ENCODE results near the gene GNA14. TPM values are rescaled to one million over a fixed set of nuclear protein-coding genes. Genes with fewer than 3 reads are reported as not detected.
A peak's percentile ranks its signal among the peaks of the same experiment; 100 is the strongest.

GNA14 gene
- total and polyA plus RNA-seq, 2 donors (not counting 3 experiments of a cell fraction or from before 2014, with no cell fraction given): 2.1 to 3.3 TPM

DNA sequence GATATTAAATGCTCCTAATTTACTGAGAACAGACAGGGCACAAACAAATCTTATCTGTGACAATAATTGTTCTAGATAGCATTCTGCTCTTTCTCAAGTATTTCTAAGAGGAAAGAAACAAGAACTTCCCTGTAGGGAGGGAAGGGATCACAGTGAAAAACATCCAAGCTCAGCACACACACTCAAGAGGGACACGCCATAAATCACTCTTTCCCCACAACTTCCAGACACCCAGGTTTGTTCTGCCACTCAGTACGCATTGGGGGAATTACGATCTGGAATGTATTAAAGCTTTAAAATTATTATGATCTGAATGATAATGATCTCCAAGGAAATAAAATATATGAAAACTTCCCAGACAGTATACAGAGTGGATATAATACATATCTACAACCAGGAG lies 221.4 kb downstream of the GNA14 start:
- TF ChIP-seq POLR2AphosphoS5 (IDR thresholded peaks at IDR 0.05; ENCODE audit: insufficient read depth, low read depth, low read length): no peak
- TF ChIP-seq FOS (IDR thresholded peaks at IDR 0.05; ENCODE audit: borderline replicate concordance, insufficient read depth, low read length): no peak
- TF ChIP-seq EZH2 (IDR thresholded peaks at IDR 0.05; ENCODE audit: borderline replicate concordance, low read depth, low read length, severe bottlenecking): no peak
- TF ChIP-seq, protein P1, sequence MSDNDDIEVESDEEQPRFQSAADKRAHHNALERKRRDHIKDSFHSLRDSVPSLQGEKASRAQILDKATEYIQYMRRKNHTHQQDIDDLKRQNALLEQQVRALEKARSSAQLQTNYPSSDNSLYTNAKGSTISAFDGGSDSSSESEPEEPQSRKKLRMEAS (IDR thresholded peaks at IDR 0.05; ENCODE audit: insufficient read depth, insufficient read length): no peak
- TF ChIP-seq MYC (IDR thresholded peaks at IDR 0.05; ENCODE audit: low read depth, low read length): no peak
- no peaks in the 10 kb centered on the region for H3K27me3 ChIP-seq (ENCODE audit: control insufficient read depth in 2 of 2, insufficient read depth in 2 of 2, low read length in 2 of 2)
- no peaks in the 10 kb centered on the region for H3K9me1 ChIP-seq (replicated peaks; ENCODE audit: control insufficient read depth, extremely low read depth, insufficient read depth, low read length)
- intact Hi-C loops (cut with micrococcal nuclease): no loop called here
- no peak overlapping the region for H3K27ac ChIP-seq (ENCODE audit: insufficient read depth, low read depth, low read length)
- no peak overlapping the region for H3K9ac ChIP-seq (replicated peaks; ENCODE audit: extremely low read depth, insufficient read depth, low read length)
- POLR2A ChIA-PET: no interaction called here
- H3K4me2 ChIP-seq (ENCODE audit: insufficient read depth, low read length): no peak overlapping the region
- no peaks in the 10 kb centered on the region for H3K79me2 ChIP-seq (ENCODE audit: control insufficient read depth, insufficient read depth, low read length)
- peaks cover 0 to 2% of the 10 kb centered on the region in 2 experiments for H3K36me3 ChIP-seq (ENCODE audit: control insufficient read depth in 2 of 2, extremely low read depth in 1 of 2, insufficient read depth in 2 of 2, low read length in 2 of 2)
- no TSS peak for BruUV-seq (replicated peaks)
- H4K20me1 ChIP-seq (replicated peaks; ENCODE audit: control insufficient read depth, extremely low read depth, insufficient read depth, low read length): no peaks in the 10 kb centered on the region
- dilution Hi-C loops (cut with MboI; ENCODE audit: extremely low pct_ligation_motif_present, low sequenced_read_pairs): no loop called here
- no peaks in the 10 kb centered on the region for H3K9me3 ChIP-seq (replicated peaks; ENCODE audit: control insufficient read depth, insufficient read depth, low read length)
- H3K4me3 ChIP-seq (replicated peaks in 1 of 3; ENCODE audit: insufficient read depth in 1 of 3, low read depth in 1 of 3, low read length in 3 of 3): no peak overlapping the region
- FAIRE-seq (no peak), DNase-seq (ENCODE audit: low read depth, low spot score) (no peak)
- peaks cover 38% of the 10 kb centered on the region for H3K4me1 ChIP-seq (ENCODE audit: control insufficient read depth, extremely low read depth, insufficient read depth, low read length)
- no peak overlapping the region for H2AFZ ChIP-seq (ENCODE audit: low read depth, low read length)
- CTCF ChIA-PET: no interaction called here

DNA sequence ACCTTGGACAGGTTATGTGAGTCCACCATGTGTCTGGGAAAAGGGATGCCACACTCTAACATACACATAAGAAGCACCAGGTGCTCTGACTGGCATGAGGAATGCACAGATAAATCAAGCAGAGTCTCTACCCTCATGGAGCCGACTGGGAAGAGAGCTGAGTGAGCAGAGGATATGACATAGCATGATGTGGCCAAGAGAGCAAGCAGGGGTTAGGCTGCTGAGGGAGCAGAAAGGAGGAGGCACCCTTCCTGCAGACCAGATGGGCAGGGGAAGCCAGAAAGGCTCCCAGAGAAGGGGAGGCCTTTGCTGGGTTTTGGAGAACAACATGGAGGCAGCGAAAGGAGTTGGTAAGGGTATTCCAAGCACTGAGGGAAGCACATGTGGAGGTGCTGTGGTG lies 223.1 kb downstream of the GNA14 start:
- POLR2A ChIA-PET: no interaction called here

More for the DNA sequence above, 223.1 kb downstream of the GNA14 start:
- Histone ChIP-seq H3K36me3 (ENCODE audit: control insufficient read depth in 2 of 2, extremely low read depth in 1 of 2, insufficient read depth in 2 of 2, low read length in 2 of 2) (peaks cover 0 to 2% of the 10 kb centered on the region in 2 experiments), H3K9ac (replicated peaks; ENCODE audit: extremely low read depth, insufficient read depth, low read length) (no peak overlapping the region), H4K20me1 (replicated peaks; ENCODE audit: control insufficient read depth, extremely low read depth, insufficient read depth, low read length) (no peaks in the 10 kb centered on the region), H3K27ac (ENCODE audit: insufficient read depth, low read depth, low read length) (peak overlapping the region; percentile 30), H3K79me2 (ENCODE audit: control insufficient read depth, insufficient read depth, low read length) (no peaks in the 10 kb centered on the region), H3K4me1 (ENCODE audit: control insufficient read depth, extremely low read depth, insufficient read depth, low read length) (peaks cover 39% of the 10 kb centered on the region), H3K9me1 (replicated peaks; ENCODE audit: control insufficient read depth, extremely low read depth, insufficient read depth, low read length) (no peaks in the 10 kb centered on the region), H3K4me2 (ENCODE audit: insufficient read depth, low read length) (peak overlapping the region; percentile 20), H3K9me3 (replicated peaks; ENCODE audit: control insufficient read depth, insufficient read depth, low read length) (no peaks in the 10 kb centered on the region), H2AFZ (ENCODE audit: low read depth, low read length) (peak overlapping the region; percentile 61), H3K4me3 (replicated peaks in 1 of 3; ENCODE audit: insufficient read depth in 1 of 3, low read depth in 1 of 3, low read length in 3 of 3) (no peak overlapping the region), H3K27me3 (ENCODE audit: control insufficient read depth in 2 of 2, insufficient read depth in 2 of 2, low read length in 2 of 2) (no peaks in the 10 kb centered on the region)
- intact Hi-C loops (cut with micrococcal nuclease) (loop anchor here (5.0 kb wide), 2 partner anchors 248 to 282 kb away; partner anchors contain the start of gene VPS13A), dilution Hi-C loops (cut with MboI; ENCODE audit: extremely low pct_ligation_motif_present, low sequenced_read_pairs) (no loop called here)
- TF ChIP-seq EZH2 (IDR thresholded peaks at IDR 0.05; ENCODE audit: borderline replicate concordance, low read depth, low read length, severe bottlenecking) (no peak), GATA2 (IDR thresholded peaks at IDR 0.05; ENCODE audit: insufficient read depth, insufficient read length, low read depth, low read length) (no peak), FOS (IDR thresholded peaks at IDR 0.05; ENCODE audit: borderline replicate concordance, insufficient read depth, low read length) (peak; percentile 77), POLR2A (IDR thresholded peaks at IDR 0.05; ENCODE audit: low read depth, low read length) (no peak), MYC (IDR thresholded peaks at IDR 0.05; ENCODE audit: low read depth, low read length) (no peak), JUN (IDR thresholded peaks at IDR 0.05; ENCODE audit: borderline replicate concordance, insufficient read depth, insufficient read length, low read depth) (no peak), POLR2AphosphoS5 (IDR thresholded peaks at IDR 0.05; ENCODE audit: insufficient read depth, low read depth, low read length) (peak; percentile 55)
- TF ChIP-seq, protein P2, sequence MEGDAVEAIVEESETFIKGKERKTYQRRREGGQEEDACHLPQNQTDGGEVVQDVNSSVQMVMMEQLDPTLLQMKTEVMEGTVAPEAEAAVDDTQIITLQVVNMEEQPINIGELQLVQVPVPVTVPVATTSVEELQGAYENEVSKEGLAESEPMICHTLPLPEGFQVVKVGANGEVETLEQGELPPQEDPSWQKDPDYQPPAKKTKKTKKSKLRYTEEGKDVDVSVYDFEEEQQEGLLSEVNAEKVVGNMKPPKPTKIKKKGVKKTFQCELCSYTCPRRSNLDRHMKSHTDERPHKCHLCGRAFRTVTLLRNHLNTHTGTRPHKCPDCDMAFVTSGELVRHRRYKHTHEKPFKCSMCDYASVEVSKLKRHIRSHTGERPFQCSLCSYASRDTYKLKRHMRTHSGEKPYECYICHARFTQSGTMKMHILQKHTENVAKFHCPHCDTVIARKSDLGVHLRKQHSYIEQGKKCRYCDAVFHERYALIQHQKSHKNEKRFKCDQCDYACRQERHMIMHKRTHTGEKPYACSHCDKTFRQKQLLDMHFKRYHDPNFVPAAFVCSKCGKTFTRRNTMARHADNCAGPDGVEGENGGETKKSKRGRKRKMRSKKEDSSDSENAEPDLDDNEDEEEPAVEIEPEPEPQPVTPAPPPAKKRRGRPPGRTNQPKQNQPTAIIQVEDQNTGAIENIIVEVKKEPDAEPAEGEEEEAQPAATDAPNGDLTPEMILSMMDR (IDR thresholded peaks at IDR 0.05; ENCODE audit: extremely low read depth in 1 of 2, insufficient read depth in 1 of 2, low read depth in 1 of 2, low read length in 2 of 2): no peak
- TF ChIP-seq, protein P1 (IDR thresholded peaks at IDR 0.05; ENCODE audit: insufficient read depth, insufficient read length): no peak
- BruUV-seq (replicated peaks): no TSS peak
- DNase-seq (ENCODE audit: low read depth, low spot score): peak; percentile 43
- FAIRE-seq: peak; percentile 59
- CTCF ChIA-PET: interaction anchor here (0.9 to 4.8 kb wide), 3 partner anchors 9 to 274 kb away, joined by 3 to 36 read pairs (median 3); no protein-coding TSS in a partner anchor
